ENCODE results near the gene NCKAP5.

Gene NCKAP5

DNA sequence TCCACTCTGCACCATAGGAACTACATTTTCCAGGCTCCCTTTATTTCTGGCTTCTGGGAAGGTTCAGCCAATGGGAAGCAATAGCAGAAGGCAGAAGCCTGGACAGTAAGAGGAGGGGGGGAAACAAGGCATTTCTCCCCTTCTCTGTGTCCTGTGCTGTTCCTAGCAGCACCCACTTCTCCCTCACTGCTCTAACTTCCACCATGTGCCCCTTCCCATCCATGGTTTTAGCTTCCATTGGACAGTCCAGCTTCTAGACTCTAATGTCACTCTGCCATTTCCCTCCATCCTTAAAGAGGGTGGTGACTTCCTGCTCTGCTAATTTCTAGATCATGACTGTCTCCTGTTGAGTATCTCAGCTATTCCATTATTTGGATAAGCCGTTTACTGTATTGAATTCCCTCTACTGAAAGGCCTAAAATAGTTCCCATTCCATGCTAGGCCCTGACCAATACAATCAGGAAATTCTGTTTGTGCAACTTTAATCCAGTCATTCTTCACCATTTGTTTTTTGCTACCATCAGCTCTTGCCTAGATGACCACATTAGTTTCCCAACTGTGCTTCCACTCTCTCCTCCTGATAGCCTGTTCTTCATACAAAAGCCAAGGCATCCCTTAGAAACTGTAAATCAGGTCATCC, 877.5 kb downstream of the NCKAP5 start:
- Histone ChIP-seq H3K27ac (no peak overlapping the region), H3K4me3 (ENCODE audit: low read depth, low read length) (no peak overlapping the region), H3K27me3 (replicated peaks) (no peaks in the 10 kb centered on the region), H3K36me3 (replicated peaks) (no peaks in the 10 kb centered on the region)
- in situ Hi-C loops (cut with HindIII; ENCODE audit: low pct_ligation_motif_present, low sequenced_read_pairs) = no loop called here
- TF ChIP-seq CTCF (IDR thresholded peaks at IDR 0.05; ENCODE audit: low read depth, low read length, missing control alignments) = no peak
- DNase-seq = no peak

- H3K36me3 ChIP-seq (replicated peaks) = no peaks in the 10 kb centered on the region
- no peaks in the 10 kb centered on the region for H3K27me3 ChIP-seq (replicated peaks)
- TF ChIP-seq CTCF (IDR thresholded peaks at IDR 0.05; ENCODE audit: low read depth, low read length, missing control alignments) = no peak
- no peak overlapping the region for H3K4me3 ChIP-seq (ENCODE audit: low read depth, low read length)
- in situ Hi-C loops (cut with HindIII; ENCODE audit: low pct_ligation_motif_present, low sequenced_read_pairs) = no loop called here
- no peak overlapping the region for H3K27ac ChIP-seq
- DNase-seq = peak; percentile 35
Observed at GRCh38 chr2:132681766-132682165, 886.5 kb downstream of the NCKAP5 start.

DNA sequence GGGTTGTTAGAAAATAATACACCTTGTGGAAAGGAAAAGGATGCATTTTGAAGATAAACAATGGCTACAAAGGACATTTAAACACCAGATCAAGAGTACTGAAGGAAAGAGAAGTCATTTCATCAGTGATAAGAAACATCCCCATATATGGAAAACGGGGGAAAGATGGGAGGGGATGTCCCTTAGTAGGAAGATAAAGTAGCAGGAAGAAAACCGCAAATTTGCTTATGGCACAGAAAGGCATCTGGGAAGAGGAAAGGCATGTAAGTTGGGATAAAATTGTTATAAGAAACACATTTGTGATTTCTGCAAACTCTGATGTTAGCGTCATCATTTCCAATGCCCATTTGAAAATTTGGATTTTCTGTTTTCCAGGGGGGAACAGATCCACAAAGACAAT, 887.7 kb downstream of the NCKAP5 start:
- TF ChIP-seq CTCF (IDR thresholded peaks at IDR 0.05; ENCODE audit: low read depth, low read length, missing control alignments) = no peak
- Histone ChIP-seq H3K27ac (no peak overlapping the region), H3K27me3 (replicated peaks) (no peaks in the 10 kb centered on the region), H3K36me3 (replicated peaks) (no peaks in the 10 kb centered on the region), H3K4me3 (ENCODE audit: low read depth, low read length) (no peak overlapping the region)
- in situ Hi-C loops (cut with HindIII; ENCODE audit: low pct_ligation_motif_present, low sequenced_read_pairs) = no loop called here
- no peak for DNase-seq

- DNase-seq = peak; percentile 34
- Histone ChIP-seq H3K4me3 (ENCODE audit: low read depth, low read length) (no peak overlapping the region), H3K27me3 (replicated peaks) (no peaks in the 10 kb centered on the region), H3K27ac (peak overlapping the region; percentile 37), H3K36me3 (replicated peaks) (no peaks in the 10 kb centered on the region)
- in situ Hi-C loops (cut with HindIII; ENCODE audit: low pct_ligation_motif_present, low sequenced_read_pairs) = no loop called here
- TF ChIP-seq CTCF (IDR thresholded peaks at IDR 0.05; ENCODE audit: low read depth, low read length, missing control alignments) = no peak
Observed at GRCh38 chr2:132678483-132678882, 889.8 kb downstream of the NCKAP5 start.

GRCh38 chr2:132677661-132678060, 890.6 kb downstream of the NCKAP5 start:
- peak; percentile 46 for DNase-seq
- no peak overlapping the region for H3K4me3 ChIP-seq (ENCODE audit: low read depth, low read length)

More at GRCh38 chr2:132677661-132678060, 890.6 kb downstream of the NCKAP5 start:
- TF ChIP-seq CTCF (IDR thresholded peaks at IDR 0.05; ENCODE audit: low read depth, low read length, missing control alignments) = no peak
- in situ Hi-C loops (cut with HindIII; ENCODE audit: low pct_ligation_motif_present, low sequenced_read_pairs) = no loop called here
- no peaks in the 10 kb centered on the region for H3K27me3 ChIP-seq (replicated peaks)
- peak overlapping the region; percentile 37 for H3K27ac ChIP-seq
- no peaks in the 10 kb centered on the region for H3K36me3 ChIP-seq (replicated peaks)

All from brain microvascular endothelial cell (primary cell).